PC-9 (cell line): Measurements from ENCODE around the gene SIGMAR1.

Source experiments
- CTCF ChIP-seq: fragments of 200-600 bp; sonication (generic); conservative IDR thresholded peaks from 2 replicates; pipeline ENCODE4 v1.6.1; 2017; ENCODE audit warnings: mixed run types, antibody characterized with exemption, mild to moderate bottlenecking, moderate library complexity
- EZH2 ChIP-seq: fragments of 200-600 bp; sonication (generic); IDR thresholded peaks from 2 replicates; pipeline ENCODE4 v1.8.0; 2017; ENCODE audit warnings: antibody characterized with exemption, low read depth

- TF ChIP-seq CTCF (no peak), EZH2 (no peak)
Observed at GRCh38 chr9:34630402-34631154, 7.0 kb downstream of the SIGMAR1 start.
